AG09309 (cell line): Measurements from ENCODE around the gene WDR37.

Experiments
- DNase-seq: peaks from one replicate; pipeline ENCODE4 v3.0.0-alpha.2; 2010; ENCODE audit warnings: low read depth
- H3K4me3 ChIP-seq: 2 replicates; pipeline ENCODE4 v1.5.1; 2011; ENCODE audit warnings: mild to moderate bottlenecking, low read depth, low read length, moderate library complexity; ENCODE audit not compliant: control insufficient read depth
- TF ChIP-seq, protein P1 (sequence below): IDR thresholded peaks from 2 replicates; pipeline ENCODE4 v1.5.1; 2011; ENCODE audit warnings: mild to moderate bottlenecking, low read depth, low read length, inconsistent platforms; ENCODE audit not compliant: insufficient read depth, control insufficient read depth; ENCODE audit errors: missing control alignments

Gene WDR37

DNA sequence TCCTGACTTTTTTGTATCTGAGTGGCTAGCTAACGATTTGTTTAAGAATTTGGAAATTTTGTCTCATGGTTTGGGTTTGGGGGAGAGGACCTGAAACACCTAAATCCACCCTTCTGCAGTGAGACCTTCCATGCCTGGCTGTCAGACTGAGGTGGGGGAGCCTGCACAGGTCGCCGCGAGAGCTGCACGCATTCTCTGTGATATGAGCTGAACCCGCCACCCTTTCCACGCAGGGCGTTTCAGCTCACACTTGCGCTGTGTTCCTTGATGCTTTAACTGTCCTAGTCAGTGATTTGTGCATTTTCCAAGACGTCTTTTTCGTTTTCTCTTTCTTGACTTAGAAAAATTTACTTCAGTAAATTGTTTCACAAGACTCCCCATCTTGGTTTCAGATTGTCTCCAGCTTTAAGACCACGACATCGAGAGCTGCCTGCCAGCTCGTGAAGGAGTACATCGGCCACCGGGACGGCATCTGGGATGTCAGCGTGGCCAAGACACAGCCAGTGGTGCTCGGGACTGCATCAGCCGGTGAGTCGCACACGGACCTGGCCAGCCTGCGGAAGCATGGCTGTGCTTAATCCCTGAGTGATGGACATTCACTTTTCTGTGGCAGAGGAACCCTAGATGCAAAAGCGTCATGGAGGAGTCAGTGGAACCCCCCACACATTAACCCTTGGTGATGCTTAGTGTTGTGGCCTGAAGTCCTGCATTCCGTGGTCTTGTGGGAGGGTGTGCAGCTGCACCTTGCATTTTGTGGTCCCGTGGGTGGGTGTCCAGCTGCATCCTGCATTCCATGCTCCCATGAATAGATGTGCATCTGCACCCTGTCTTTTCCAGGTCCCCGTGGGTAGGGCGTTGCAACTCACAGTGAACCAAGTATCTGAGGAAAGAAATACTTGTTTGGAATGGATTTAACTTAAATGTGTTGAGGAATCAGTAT lies 28.1 kb downstream of the WDR37 start:
- no peak for DNase-seq
- H3K4me3 ChIP-seq: no peak overlapping the region
- TF ChIP-seq, protein P1, sequence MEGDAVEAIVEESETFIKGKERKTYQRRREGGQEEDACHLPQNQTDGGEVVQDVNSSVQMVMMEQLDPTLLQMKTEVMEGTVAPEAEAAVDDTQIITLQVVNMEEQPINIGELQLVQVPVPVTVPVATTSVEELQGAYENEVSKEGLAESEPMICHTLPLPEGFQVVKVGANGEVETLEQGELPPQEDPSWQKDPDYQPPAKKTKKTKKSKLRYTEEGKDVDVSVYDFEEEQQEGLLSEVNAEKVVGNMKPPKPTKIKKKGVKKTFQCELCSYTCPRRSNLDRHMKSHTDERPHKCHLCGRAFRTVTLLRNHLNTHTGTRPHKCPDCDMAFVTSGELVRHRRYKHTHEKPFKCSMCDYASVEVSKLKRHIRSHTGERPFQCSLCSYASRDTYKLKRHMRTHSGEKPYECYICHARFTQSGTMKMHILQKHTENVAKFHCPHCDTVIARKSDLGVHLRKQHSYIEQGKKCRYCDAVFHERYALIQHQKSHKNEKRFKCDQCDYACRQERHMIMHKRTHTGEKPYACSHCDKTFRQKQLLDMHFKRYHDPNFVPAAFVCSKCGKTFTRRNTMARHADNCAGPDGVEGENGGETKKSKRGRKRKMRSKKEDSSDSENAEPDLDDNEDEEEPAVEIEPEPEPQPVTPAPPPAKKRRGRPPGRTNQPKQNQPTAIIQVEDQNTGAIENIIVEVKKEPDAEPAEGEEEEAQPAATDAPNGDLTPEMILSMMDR: no peak

DNA sequence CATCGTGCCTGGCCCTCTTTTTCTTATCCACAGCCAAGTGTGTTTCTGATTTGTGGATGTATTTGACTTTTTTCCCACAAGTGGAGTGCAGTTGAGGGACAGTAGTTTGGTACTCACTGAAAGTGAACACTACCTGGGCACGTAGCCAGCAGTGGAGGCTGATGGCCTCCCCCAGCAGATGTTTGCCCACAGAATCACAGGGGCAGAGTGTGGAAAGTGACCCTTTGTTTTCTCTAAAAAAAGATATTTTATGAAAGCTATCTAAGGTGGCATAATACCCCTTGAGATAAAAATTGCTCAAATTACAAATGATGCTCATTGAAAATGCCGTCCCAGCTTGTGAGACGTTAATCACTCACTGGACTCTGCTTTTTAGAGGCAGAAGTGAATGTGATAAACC lies 29.1 kb downstream of the WDR37 start:
- no peak overlapping the region for H3K4me3 ChIP-seq
- DNase-seq: no peak
- TF ChIP-seq, protein P1: no peak

DNA sequence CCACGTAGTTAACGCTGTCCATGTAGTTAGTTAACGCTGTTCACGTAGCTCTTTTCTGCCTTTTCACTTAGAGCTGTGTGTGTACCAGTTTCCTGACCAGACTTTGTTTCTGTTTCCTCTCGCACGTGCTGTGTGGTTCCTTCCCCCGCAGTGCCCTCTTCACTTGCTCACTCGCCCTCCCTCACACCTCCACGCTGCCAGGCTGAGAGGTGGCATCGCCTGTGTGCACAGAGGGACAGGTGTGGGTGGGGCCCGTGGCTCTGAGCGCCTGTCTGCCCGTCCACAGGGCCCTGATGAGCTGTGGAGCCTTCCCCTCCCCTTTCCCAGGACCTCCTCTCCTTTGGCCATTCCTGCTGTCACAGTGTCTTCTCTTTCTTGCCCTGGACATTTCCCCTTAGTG lies 30.6 kb downstream of the WDR37 start:
- TF ChIP-seq, protein P1: no peak
- no peak overlapping the region for H3K4me3 ChIP-seq
- DNase-seq: no peak

DNA sequence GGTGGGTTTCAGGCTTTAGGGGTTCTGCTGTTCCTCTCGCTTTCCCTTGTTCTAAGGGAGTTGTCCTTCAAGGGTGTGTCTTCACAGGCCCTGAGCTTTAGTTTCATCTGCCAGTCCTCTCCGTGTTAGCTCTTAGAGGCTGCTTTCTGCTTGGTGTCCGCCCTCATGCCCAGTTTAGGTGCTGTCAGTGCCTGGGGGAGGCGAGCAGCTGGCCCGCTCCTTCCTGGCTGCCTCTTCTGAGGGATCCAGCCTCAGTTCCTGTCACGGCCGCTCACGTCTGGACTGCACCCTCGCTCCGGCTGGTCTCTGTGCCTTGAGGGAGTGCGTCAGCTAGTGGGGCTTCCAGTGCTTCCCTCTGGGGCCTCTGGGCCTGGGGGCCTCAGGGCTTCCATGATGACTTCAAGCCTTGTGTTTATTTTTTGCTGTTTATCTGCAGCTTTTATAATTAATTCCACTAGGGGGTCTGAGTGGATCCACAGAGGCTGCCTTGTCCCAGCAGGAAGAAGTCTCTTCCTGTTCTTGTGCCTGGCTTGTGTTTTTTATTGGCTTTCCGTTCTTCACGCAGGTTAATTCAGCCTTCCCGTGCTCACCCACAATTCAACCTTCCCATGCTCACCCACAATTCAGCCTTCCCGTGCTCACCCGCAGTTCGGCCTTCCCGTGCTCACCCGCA lies 33.0 kb downstream of the WDR37 start:
- TF ChIP-seq, protein P1: no peak
- no peak for DNase-seq
- H3K4me3 ChIP-seq: no peak overlapping the region

DNA sequence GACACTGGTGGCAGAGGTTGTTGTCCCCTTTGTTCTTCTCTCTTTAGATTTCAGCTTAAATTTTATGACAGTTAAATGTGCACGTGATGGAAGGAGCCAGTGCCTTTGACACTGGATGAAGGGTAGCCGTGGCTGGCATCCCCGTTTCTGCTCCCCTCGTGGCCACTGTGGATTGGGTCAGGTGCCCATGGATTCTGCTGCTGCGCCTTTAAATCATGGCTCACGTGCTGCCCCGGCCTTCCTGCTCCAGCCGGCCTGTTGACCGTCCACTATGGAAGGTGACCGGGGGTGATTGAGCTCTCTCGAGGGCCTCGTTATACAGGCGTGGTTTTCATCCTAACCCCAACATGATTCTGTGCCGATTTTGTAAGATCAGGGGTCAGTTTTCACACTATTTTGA lies 34.5 kb downstream of the WDR37 start:
- TF ChIP-seq, protein P1: no peak
- H3K4me3 ChIP-seq: no peak overlapping the region
- no peak for DNase-seq

DNA sequence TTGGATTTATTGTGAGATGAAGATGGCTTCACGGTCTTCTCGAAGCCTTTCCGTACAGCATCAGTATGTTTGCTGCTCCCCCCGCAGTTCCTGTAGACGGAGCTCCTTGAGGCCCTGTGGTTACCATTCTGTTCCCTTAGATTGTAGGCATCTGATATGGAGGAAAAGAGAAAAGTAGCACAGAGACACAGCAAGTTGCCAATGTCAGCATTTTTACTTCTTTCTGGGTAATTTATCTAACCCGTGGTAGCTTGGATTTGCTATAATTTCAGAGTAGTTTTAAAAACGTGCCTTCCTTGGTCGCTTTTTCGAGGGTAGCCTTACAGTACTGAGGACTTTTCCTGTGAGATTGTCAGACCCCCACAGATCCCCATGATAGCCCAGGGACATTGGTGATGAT lies 37.5 kb downstream of the WDR37 start:
- H3K4me3 ChIP-seq: no peak overlapping the region
- TF ChIP-seq, protein P1: no peak
- no peak for DNase-seq
